Subcutaneous abdominal adipose tissue (tissue), 5 donors: ENCODE data around the gene LGI2.

Experiments used
- H3K27ac ChIP-seq: one replicate; pipeline ENCODE4 v1.7.0; 2013; ENCODE audit warnings: low read depth, mild to moderate bottlenecking, inconsistent platforms, low read length, moderate library complexity
- H3K27me3 ChIP-seq, 5 donors: one replicate each; pipeline ENCODE4 v1.7.0; 2013; ENCODE audit warnings: low read length in 5 of 5, inconsistent platforms in 1 of 5; ENCODE audit not compliant: control insufficient read depth in 5 of 5, insufficient read depth in 4 of 5
- H3K36me3 ChIP-seq, 5 donors: one replicate each; pipeline ENCODE4 v1.7.0; 2013; ENCODE audit warnings: low read length in 5 of 5; ENCODE audit not compliant: control insufficient read depth in 5 of 5, insufficient read depth in 5 of 5
- H3K4me1 ChIP-seq, 5 donors: one replicate each; pipeline ENCODE4 v1.7.0; 2013; ENCODE audit warnings: low read length in 5 of 5, mild to moderate bottlenecking in 3 of 5, moderate library complexity in 1 of 5; ENCODE audit not compliant: control insufficient read depth in 5 of 5, insufficient read depth in 5 of 5
- H3K4me3 ChIP-seq, 5 donors: one replicate each; pipeline ENCODE4 v1.7.0; 2013; ENCODE audit warnings: low read length in 5 of 5, low read depth in 1 of 5
- H3K9ac ChIP-seq, 5 donors: one replicate each; pipeline ENCODE4 v1.7.0; 2013; ENCODE audit warnings: low read length in 5 of 5, mild to moderate bottlenecking in 4 of 5, moderate library complexity in 3 of 5
- H3K9me3 ChIP-seq, 5 donors: one replicate each; pipeline ENCODE4 v1.7.0; 2013; ENCODE audit warnings: low read length in 5 of 5; ENCODE audit not compliant: control insufficient read depth in 5 of 5
- donor health status: healthy.
- donor health status: healthy.
- donor health status: healthy.
- donor health status: healthy.
- donor health status: healthy.

Gene LGI2

GRCh38 chr4:24956091-24956490, 74.7 kb downstream of the LGI2 start:
- no peak overlapping the region for H3K4me3 ChIP-seq

GRCh38 chr4:24952667-24953066, 78.1 kb downstream of the LGI2 start:
- no peak overlapping the region for H3K27ac ChIP-seq
- no peak overlapping the region for H3K4me3 ChIP-seq
- H3K9me3 ChIP-seq = peaks cover 2 to 13% (median 7%) of the 10 kb centered on the region in 5 donors
- no peaks in the 10 kb centered on the region for H3K4me1 ChIP-seq
- no peaks in the 10 kb centered on the region for H3K27me3 ChIP-seq
- H3K9ac ChIP-seq = no peak overlapping the region
- no peaks in the 10 kb centered on the region for H3K36me3 ChIP-seq

More at GRCh38 chr4:24956091-24956490, 74.7 kb downstream of the LGI2 start:
- no peaks in the 10 kb centered on the region for H3K4me1 ChIP-seq
- no peaks in the 10 kb centered on the region for H3K36me3 ChIP-seq
- H3K9ac ChIP-seq = no peak overlapping the region
- no peaks in the 10 kb centered on the region for H3K27me3 ChIP-seq
- no peak overlapping the region for H3K27ac ChIP-seq
- peaks cover 2 to 9% (median 7%) of the 10 kb centered on the region in 5 donors for H3K9me3 ChIP-seq

GRCh38 chr4:24949970-24950369, 80.8 kb downstream of the LGI2 start:
- Histone ChIP-seq H3K4me3 (no peak overlapping the region), H3K27me3 (no peaks in the 10 kb centered on the region), H3K9ac (no peak overlapping the region), H3K4me1 (no peaks in the 10 kb centered on the region), H3K27ac (no peak overlapping the region), H3K9me3 (peaks cover 2 to 12% (median 7%) of the 10 kb centered on the region in 5 donors), H3K36me3 (no peaks in the 10 kb centered on the region)
